HL-60 (cell line): ENCODE measurements around the gene CD63.
A peak's percentile ranks its signal among the peaks of the same experiment; 100 is the strongest.

Experiments
- DNase-seq, 2 experiments: peaks; one replicate each; pipeline ENCODE4 v3.0.0-alpha.2; 2010 to 2020; ENCODE audit warnings: low read depth in 1 of 2, low spot score in 1 of 2
- H3K27ac ChIP-seq: fragments of 250-450 bp; sonication (Bioruptor Pico); replicated peaks from 2 replicates; pipeline ENCODE4 v1.5.1; 2020; ENCODE audit warnings: mild to moderate bottlenecking, moderate library complexity
- H3K27me3 ChIP-seq: fragments of 250-450 bp; sonication (Bioruptor Pico); 2 replicates; pipeline ENCODE4 v1.5.1; 2021; ENCODE audit warnings: mild to moderate bottlenecking, moderate library complexity; ENCODE audit not compliant: insufficient read depth, poor library complexity, severe bottlenecking
- H3K4me3 ChIP-seq: replicated peaks from 2 replicates; pipeline ENCODE4 v1.5.1; 2011; ENCODE audit warnings: mild to moderate bottlenecking, control low read depth, low read length; ENCODE audit not compliant: insufficient read depth
- CTCF ChIP-seq: IDR thresholded peaks from one replicate; pipeline ENCODE4 v1.5.1; 2011; ENCODE audit warnings: low read length, control low read depth, inconsistent platforms; ENCODE audit not compliant: insufficient read depth
- GABPA ChIP-seq: IDR thresholded peaks from 2 replicates; pipeline ENCODE4 v1.6.1; 2012; ENCODE audit warnings: low read depth
- POLR2AphosphoS5 ChIP-seq: IDR thresholded peaks from 2 replicates; pipeline ENCODE4 v1.6.1; 2012; ENCODE audit warnings: low read depth
- REST ChIP-seq: IDR thresholded peaks from 2 replicates; pipeline ENCODE4 v1.6.1; 2012; ENCODE audit warnings: low read depth; ENCODE audit not compliant: insufficient replicate concordance
- SPI1 ChIP-seq: IDR thresholded peaks from 2 replicates; pipeline ENCODE4 v1.6.1; 2012; ENCODE audit warnings: low read depth, mild to moderate bottlenecking, borderline replicate concordance

CD63 gene

GRCh38 chr12:55739025-55739378 is 10.2 kb upstream of the CD63 start:
- TF ChIP-seq POLR2AphosphoS5, result no peak
- TF ChIP-seq REST, result no peak
- no peak for TF ChIP-seq CTCF
- TF ChIP-seq GABPA, result no peak
- TF ChIP-seq SPI1, result no peak
- H3K27ac ChIP-seq, result no peak overlapping the region
- H3K4me3 ChIP-seq, result no peak overlapping the region
- no peak for DNase-seq
- H3K27me3 ChIP-seq, result peaks cover 6% of the 10 kb centered on the region

- Histone ChIP-seq H3K4me3 (peak overlapping the region; percentile 57), H3K27me3 (peaks cover 6% of the 10 kb centered on the region), H3K27ac (peak overlapping the region; percentile 20)
- TF ChIP-seq CTCF (peak; percentile 83), REST (no peak), SPI1 (no peak)
- peak; percentile 75 to 76 for DNase-seq
Observed at GRCh38 chr12:55738123-55739024, 9.6 kb upstream of the CD63 start.

GRCh38 chr12:55737581-55738122 is 8.8 kb upstream of the CD63 start:
- Histone ChIP-seq H3K27me3 (peaks cover 6% of the 10 kb centered on the region), H3K27ac (no peak overlapping the region; the same call in 1 of the 2 replicates), H3K4me3 (peak overlapping the region; percentile 57; the same call in 1 of the 2 replicates)
- no peak for DNase-seq
- no peak for TF ChIP-seq POLR2AphosphoS5
- TF ChIP-seq SPI1, result no peak
- TF ChIP-seq CTCF, result no peak
- TF ChIP-seq REST, result no peak
- TF ChIP-seq GABPA, result no peak
